HepG2 (cell line): ENCODE data around the gene DPH7. TPM values are rescaled to one million over a fixed set of nuclear protein-coding genes. Genes with fewer than 3 reads are reported as not detected.

Source experiments
- ARNTL ChIP-seq: sonication (generic); formaldehyde crosslinking; IDR thresholded peaks from 2 replicates; pipeline ENCODE4 v1.4.0; 2020; ENCODE audit warnings: mild to moderate bottlenecking, missing genetic modification reagents
- ATM ChIP-seq: fragments of 450-650 bp; IDR thresholded peaks from 2 replicates; pipeline ENCODE4 v1.7.1; 2017; ENCODE audit warnings: mild to moderate bottlenecking, borderline replicate concordance
- BORCS8-MEF2B ChIP-seq: sonication (generic); formaldehyde crosslinking; IDR thresholded peaks from 2 replicates; pipeline ENCODE4 v1.8.0; 2022; ENCODE audit warnings: mild to moderate bottlenecking, missing genetic modification reagents
- CENPT ChIP-seq: sonication (generic); formaldehyde crosslinking; IDR thresholded peaks from 2 replicates; pipeline ENCODE4 v1.8.0; 2022; ENCODE audit warnings: low read depth, mild to moderate bottlenecking, moderate library complexity, missing genetic modification reagents
- ETV5 ChIP-seq: IDR thresholded peaks from 2 replicates; pipeline ENCODE4 v1.6.1; 2018; ENCODE audit warnings: missing biosample characterization, missing genetic modification reagents, inconsistent platforms, borderline replicate concordance
- FIP1L1 ChIP-seq: fragments of 200-400 bp; formaldehyde crosslinking; IDR thresholded peaks from 2 replicates; pipeline ENCODE4 v1.6.1; 2018; ENCODE audit warnings: low read depth, mild to moderate bottlenecking, low read length, moderate library complexity, borderline replicate concordance; ENCODE audit not compliant: insufficient read depth
- GATAD1 ChIP-seq: IDR thresholded peaks from 2 replicates; pipeline ENCODE4 v1.6.1; 2016; ENCODE audit warnings: missing genetic modification reagents, missing compliant biosample characterization
- GTF2F1 ChIP-seq: fragments of 150-350 bp; IDR thresholded peaks from 2 replicates; pipeline ENCODE4 v1.6.1; 2014; ENCODE audit warnings: low read length
- LCORL ChIP-seq, 2 experiments: fragments of 450-650 bp in 1 of 2; sonication (generic) in 1 of 2; formaldehyde crosslinking in 1 of 2; IDR thresholded peaks; 2 replicates each; pipeline versions ENCODE4 v1.5.0 to v1.6.1; 2017 to 2020; ENCODE audit warnings: antibody characterized with exemption in 1 of 2, missing genetic modification reagents in 1 of 2
- MIXL1 ChIP-seq: IDR thresholded peaks from 2 replicates; pipeline ENCODE4 v1.6.1; 2016
- MTF1 ChIP-seq: sonication (generic); formaldehyde crosslinking; IDR thresholded peaks from 2 replicates; pipeline ENCODE4 v1.5.0; 2020; ENCODE audit warnings: missing genetic modification reagents
- MYNN ChIP-seq: sonication (generic); formaldehyde crosslinking; IDR thresholded peaks from 2 replicates; pipeline ENCODE4 v1.4.0; 2020; ENCODE audit warnings: mild to moderate bottlenecking, low read depth, missing genetic modification reagents
- NR1H2 ChIP-seq: sonication (generic); formaldehyde crosslinking; IDR thresholded peaks from 2 replicates; pipeline ENCODE4 v1.8.1; 2022; ENCODE audit warnings: low read depth, missing genetic modification reagents, borderline replicate concordance
- PAF1 ChIP-seq: IDR thresholded peaks from 2 replicates; pipeline ENCODE4 v1.6.1; 2016; ENCODE audit warnings: missing genetic modification reagents, missing compliant biosample characterization
- PAX8 ChIP-seq: sonication (generic); formaldehyde crosslinking; IDR thresholded peaks from 2 replicates; pipeline ENCODE4 v1.8.0; 2022; ENCODE audit warnings: mild to moderate bottlenecking, missing genetic modification reagents, borderline replicate concordance
- PHF20 ChIP-seq: sonication (generic); formaldehyde crosslinking; IDR thresholded peaks from 2 replicates; pipeline ENCODE4 v1.5.0; 2020; ENCODE audit warnings: mild to moderate bottlenecking, missing genetic modification reagents
- PHF8 ChIP-seq: sonication (generic); formaldehyde crosslinking; IDR thresholded peaks from 2 replicates; pipeline ENCODE4 v1.5.0; 2020; ENCODE audit warnings: missing genetic modification reagents
- PTBP1 ChIP-seq: fragments of 200-400 bp; formaldehyde crosslinking; IDR thresholded peaks from 2 replicates; pipeline ENCODE4 v1.6.1; 2018; ENCODE audit warnings: low read length, low read depth; ENCODE audit not compliant: poor library complexity, severe bottlenecking
- SMAD1 ChIP-seq: sonication (generic); formaldehyde crosslinking; IDR thresholded peaks from 2 replicates; pipeline ENCODE4 v1.4.0; 2020; ENCODE audit warnings: missing genetic modification reagents, low read depth, mild to moderate bottlenecking, borderline replicate concordance
- STAG1 ChIP-seq: sonication (generic); formaldehyde crosslinking; IDR thresholded peaks from 2 replicates; pipeline ENCODE4 v1.4.0; 2020; ENCODE audit warnings: missing genetic modification reagents
- USF2 ChIP-seq, 2 experiments: sonication (generic) in 1 of 2; formaldehyde crosslinking in 1 of 2; IDR thresholded peaks; 2 replicates each; pipeline versions ENCODE4 v1.5.1 to v1.6.1; 2011 to 2020; ENCODE audit warnings: borderline replicate concordance in 1 of 2, low read depth in 1 of 2, low read length in 1 of 2, mild to moderate bottlenecking in 1 of 2, missing genetic modification reagents in 1 of 2, moderate library complexity in 1 of 2
- ZNF180 ChIP-seq: sonication (generic); formaldehyde crosslinking; IDR thresholded peaks from 2 replicates; pipeline ENCODE4 v1.4.0; 2020; ENCODE audit warnings: low read depth, missing genetic modification reagents, borderline replicate concordance
- ZNF253 ChIP-seq: sonication (generic); formaldehyde crosslinking; IDR thresholded peaks from 2 replicates; pipeline ENCODE4 v1.8.0; 2022; ENCODE audit warnings: mild to moderate bottlenecking, missing genetic modification reagents, borderline replicate concordance
- ZNF557 ChIP-seq: sonication (generic); formaldehyde crosslinking; IDR thresholded peaks from 2 replicates; pipeline ENCODE4 v1.4.0; 2020; ENCODE audit warnings: missing genetic modification reagents
- ZNF878 ChIP-seq: sonication (generic); formaldehyde crosslinking; IDR thresholded peaks from 2 replicates; pipeline ENCODE4 v1.8.1; 2023; ENCODE audit warnings: mild to moderate bottlenecking, missing genetic modification reagents, moderate library complexity
- polyA plus RNA-seq, 8 experiments: library from polyadenylated mRNA; depleted of rRNA in 3 of 8; stranded (reverse) in 7 of 8; unstranded in 1 of 8; fragments of >200 nt; fragmentation: Illumina TruSeq in 4 of 8; extraction: Trizol in 4 of 8; gene quantifications; 2 replicates each; pipeline versions ENCODE4 v1.2.1 to v1.2.3, GENCODE V29; 2011 to 2016; ENCODE audit warnings: low read depth in 4 of 8, missing spikeins in 1 of 8, mixed read lengths in 1 of 8; ENCODE audit not compliant: insufficient read depth in 1 of 8
- total RNA-seq, 5 experiments: library from RNA; depleted of rRNA; stranded (reverse); fragments of >200 nt; fragmentation: Illumina TruSeq; extraction: Trizol; gene quantifications; 2 replicates each; pipeline ENCODE4 v1.2.3, GENCODE V29; 2016; ENCODE audit warnings: low read depth in 1 of 5
- TF ChIP-seq, protein P1 (sequence below): sonication (generic); formaldehyde crosslinking; IDR thresholded peaks from 2 replicates; pipeline ENCODE4 v1.5.0; 2020; ENCODE audit warnings: missing genetic modification reagents

Gene DPH7
- total and polyA plus RNA-seq, 2 of the 13 experiments (the other 11 are each of a cell fraction or from before 2014, with no cell fraction given) = 27.6 to 31.6 TPM

DNA sequence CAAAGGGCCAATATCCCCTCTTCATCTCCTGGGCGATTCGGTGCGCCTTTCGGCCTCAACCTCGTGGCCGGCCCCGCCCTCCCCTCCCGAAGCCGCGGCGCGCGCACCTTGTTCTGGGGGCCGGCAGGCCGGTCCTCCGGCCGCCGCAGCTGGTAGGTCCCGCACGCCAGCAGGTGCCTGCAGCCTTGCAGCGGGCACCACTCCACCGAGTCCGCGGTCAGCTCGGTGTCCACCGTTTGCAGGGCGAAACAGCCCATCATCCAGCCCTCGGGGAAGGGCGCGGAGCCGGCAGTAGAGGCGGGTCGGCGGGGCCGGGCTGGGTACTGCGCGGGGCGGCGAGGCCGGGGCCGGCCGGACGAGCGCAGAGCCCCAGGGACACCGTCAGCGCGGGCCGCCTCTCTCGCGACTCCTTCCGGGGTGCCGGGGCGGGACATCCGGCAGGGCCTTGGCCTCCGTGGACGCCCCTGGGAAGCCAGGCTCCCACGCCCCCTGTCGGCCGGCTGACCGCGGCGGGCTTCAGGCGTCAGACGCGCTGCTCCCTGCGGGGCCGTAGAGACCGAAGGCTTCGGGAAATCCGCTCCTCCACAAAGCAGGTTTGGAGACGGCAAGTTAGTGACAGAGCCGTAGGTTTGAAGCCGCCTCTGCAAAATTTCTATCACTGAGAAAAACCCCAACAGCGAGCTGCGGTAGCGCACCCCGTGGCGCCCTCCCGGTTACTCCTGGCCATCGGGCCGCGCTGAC, at the start of gene DPH7 (continued):
- TF ChIP-seq NR1H2 (CRISPR knock-in tag) (no peak; the same call in 1 of the 2 replicates), MYNN (CRISPR knock-in tag) (0 out of 2 replicates have a peak, but pooled peaks have one; percentile 54), ZNF878 (CRISPR knock-in tag) (peak; percentile 50; the same call in 1 of the 2 replicates), PHF20 (peak; percentile 95), USF2 (IDR thresholded peaks at IDR 0.05; ENCODE audit: low read depth, low read length) (no peak), USF2 (CRISPR knock-in tag; IDR thresholded peaks at IDR 0.05; ENCODE audit: borderline replicate concordance) (no peak; the same call in 1 of the 2 replicates), BORCS8-MEF2B (peak; percentile 84), SMAD1 (no peak), PTBP1 (no peak), MIXL1 (no peak), ZNF253 (CRISPR knock-in tag) (no peak), ZNF557 (no peak), GATAD1 (peak; percentile 94), LCORL (IDR thresholded peaks at IDR 0.05) (no peak), LCORL (CRISPR knock-in tag; IDR thresholded peaks at IDR 0.05) (peak; percentile 59), GTF2F1 (no peak), ATM (no peak), CENPT (CRISPR knock-in tag) (no peak), ZNF180 (no peak), PAX8 (CRISPR knock-in tag) (no peak), STAG1 (CRISPR knock-in tag) (peak; percentile 42), ETV5 (CRISPR knock-in tag) (peak; percentile 60), FIP1L1 (no peak), ARNTL (no peak), PAF1 (CRISPR knock-in tag) (no peak), MTF1 (CRISPR knock-in tag) (peak; percentile 49; the same call in 1 of the 2 replicates), PHF8 (CRISPR knock-in tag) (peak; percentile 95)
- TF ChIP-seq, protein P1, sequence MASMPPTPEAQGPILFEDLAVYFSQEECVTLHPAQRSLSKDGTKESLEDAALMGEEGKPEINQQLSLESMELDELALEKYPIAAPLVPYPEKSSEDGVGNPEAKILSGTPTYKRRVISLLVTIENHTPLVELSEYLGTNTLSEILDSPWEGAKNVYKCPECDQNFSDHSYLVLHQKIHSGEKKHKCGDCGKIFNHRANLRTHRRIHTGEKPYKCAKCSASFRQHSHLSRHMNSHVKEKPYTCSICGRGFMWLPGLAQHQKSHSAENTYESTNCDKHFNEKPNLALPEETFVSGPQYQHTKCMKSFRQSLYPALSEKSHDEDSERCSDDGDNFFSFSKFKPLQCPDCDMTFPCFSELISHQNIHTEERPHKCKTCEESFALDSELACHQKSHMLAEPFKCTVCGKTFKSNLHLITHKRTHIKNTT (CRISPR knock-in tag) = no peak
